GM23248 (cell line): Measurements from ENCODE around the gene MFSD8. TPM values are rescaled to one million over a fixed set of nuclear protein-coding genes. Genes with fewer than 3 reads are reported as not detected.
A peak's percentile ranks its signal among the peaks of the same experiment; 100 is the strongest.

Experiments used
- DNase-seq: peaks from one replicate; pipeline ENCODE4 v3.0.0-alpha.2; 2015
- H2AFZ ChIP-seq: fragments of 200-600 bp; sonication (generic); 2 replicates; pipeline ENCODE4 v1.6.1; 2016; ENCODE audit warnings: antibody characterized with exemption
- H3F3A ChIP-seq: fragments of 200-600 bp; sonication (generic); 2 replicates; pipeline ENCODE4 v1.6.1; 2016; ENCODE audit warnings: mild to moderate bottlenecking, antibody characterized with exemption, mixed run types; ENCODE audit not compliant: insufficient read depth
- H3K27ac ChIP-seq: fragments of 200-600 bp; sonication (generic); 2 replicates; pipeline ENCODE4 v1.5.1; 2016; ENCODE audit warnings: mild to moderate bottlenecking
- H3K27me3 ChIP-seq: fragments of 200-600 bp; sonication (generic); replicated peaks from 2 replicates; pipeline ENCODE4 v1.6.1; 2016; ENCODE audit warnings: mild to moderate bottlenecking; ENCODE audit not compliant: insufficient read depth
- H3K36me3 ChIP-seq: fragments of 200-600 bp; sonication (generic); 2 replicates; pipeline ENCODE4 v1.6.1; 2016; ENCODE audit warnings: low read depth, mild to moderate bottlenecking
- H3K4me1 ChIP-seq: fragments of 200-600 bp; sonication (generic); 2 replicates; pipeline ENCODE4 v1.6.1; 2016; ENCODE audit warnings: mild to moderate bottlenecking; ENCODE audit not compliant: insufficient read depth
- H3K4me2 ChIP-seq: fragments of 200-600 bp; sonication (generic); one replicate; pipeline ENCODE4 v1.6.1; 2016; ENCODE audit warnings: mild to moderate bottlenecking; ENCODE audit not compliant: unreplicated experiment
- H3K4me3 ChIP-seq: fragments of 200-600 bp; sonication (generic); 2 replicates; pipeline ENCODE4 v1.5.1; 2016; ENCODE audit warnings: mild to moderate bottlenecking
- H3K79me2 ChIP-seq: fragments of 200-600 bp; sonication (generic); 2 replicates; pipeline ENCODE4 v1.6.1; 2016; ENCODE audit warnings: mild to moderate bottlenecking; ENCODE audit not compliant: insufficient read depth
- H3K9ac ChIP-seq: fragments of 200-600 bp; sonication (generic); 2 replicates; pipeline ENCODE4 v1.6.1; 2016; ENCODE audit warnings: mild to moderate bottlenecking
- H3K9me2 ChIP-seq: fragments of 200-600 bp; sonication (generic); 2 replicates; pipeline ENCODE4 v1.6.1; 2016; ENCODE audit warnings: mixed run types, mild to moderate bottlenecking, moderate library complexity; ENCODE audit not compliant: insufficient read depth
- H3K9me3 ChIP-seq: fragments of 200-600 bp; sonication (generic); one replicate; pipeline ENCODE4 v1.6.1; 2017; ENCODE audit warnings: low read depth
- H4K20me1 ChIP-seq: fragments of 200-600 bp; sonication (generic); 2 replicates; pipeline ENCODE4 v1.6.0; 2016; ENCODE audit not compliant: insufficient read depth
- EZH2 ChIP-seq: fragments of 200-600 bp; sonication (generic); IDR thresholded peaks from 2 replicates; pipeline ENCODE4 v1.6.1; 2018; ENCODE audit warnings: antibody characterized with exemption, mild to moderate bottlenecking; ENCODE audit not compliant: insufficient read depth, poor library complexity, severe bottlenecking
- EZH2phosphoT487 ChIP-seq: fragments of 200-600 bp; sonication (generic); IDR thresholded peaks from 2 replicates; pipeline ENCODE4 v1.6.1; 2018; ENCODE audit warnings: antibody characterized with exemption, moderate library complexity, mild to moderate bottlenecking, low read depth; ENCODE audit not compliant: insufficient read depth
- WGBS, 2 experiments: methylation state at CpG; one replicate each; pipeline ENCODE4 v1.1.6; 2015 to 2017; ENCODE audit warnings: low lambda C conversion rate in 2 of 2, low coverage in 1 of 2; ENCODE audit errors: missing lambda C conversion rate in 2 of 2; 5-methylcytosine and 5-hydroxymethylcytosine counted together
- in situ Hi-C: fragments of 300-500 bp; cut with MboI; formaldehyde crosslinking; loops from 2 replicates; pipeline ENCODE4 v1.15.0; 2020
- polyA plus RNA-seq: library from polyadenylated mRNA; unstranded; fragments of >200 nt; fragmentation: Nextera tagmentation; extraction: Ambion mirVana; gene quantifications from 2 replicates; pipeline ENCODE4 v1.2.1, GENCODE V29; 2016
- total RNA-seq: library from RNA; depleted of rRNA; stranded (reverse); fragments of >200 nt; shearing (Covaris generic); gene quantifications from 2 replicates; pipeline ENCODE4 v1.2.3, GENCODE V29; 2014

Gene MFSD8
- total and polyA plus RNA-seq, 2 experiments from 2014 or later = 13.7 to 21.8 TPM

DNA sequence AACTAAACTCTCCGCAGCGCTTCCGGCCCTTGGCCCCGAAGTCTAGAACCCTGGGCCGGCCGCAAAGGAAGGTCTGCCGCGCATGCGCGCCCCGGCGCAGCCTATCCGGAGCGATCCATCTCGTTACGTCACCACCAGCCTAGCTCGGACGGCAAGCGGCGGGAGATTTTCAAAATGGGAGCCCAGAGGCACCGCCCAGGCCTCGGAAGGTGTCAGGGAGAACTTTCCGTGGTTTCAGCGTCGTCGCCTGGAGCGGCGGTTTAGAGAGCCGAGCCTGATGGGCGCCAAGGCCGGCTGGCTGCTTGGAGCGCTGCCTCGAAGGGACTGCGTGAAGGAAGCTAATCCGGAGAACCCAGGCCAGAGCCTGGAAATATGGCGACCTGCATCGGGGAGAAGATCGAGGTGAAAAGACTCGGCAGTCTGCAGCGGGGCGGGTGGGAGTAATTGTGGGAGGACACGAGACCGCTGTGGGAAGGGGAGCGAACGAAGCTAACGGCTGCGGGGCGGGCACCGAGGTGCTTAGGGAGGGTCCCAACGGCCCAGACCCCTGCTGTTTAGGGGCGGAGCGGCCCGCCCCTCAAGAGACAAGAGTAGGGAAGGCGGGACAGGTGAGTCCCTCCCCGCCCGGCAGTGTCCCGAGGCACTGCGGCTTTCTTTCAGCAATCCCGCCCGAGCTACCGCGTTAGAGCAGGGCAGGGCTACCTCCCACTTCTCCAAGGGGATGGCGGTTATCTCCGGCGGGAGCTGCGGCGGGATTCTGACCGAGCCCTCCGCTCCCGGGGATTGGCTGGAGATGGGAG, 84.0 kb downstream of the MFSD8 start, which contains the start of gene PLK4:
Gene PLK4 (plus strand): TSS at position 131 of the 800 bp plus-strand sequence. CDS start 242 bp downstream, at position 373.
- Histone ChIP-seq H3K27ac (peak within 1 kb of the TSS; percentile 60), H3K9ac (peak within 1 kb of the TSS; percentile 82), H3K4me1 (0 out of 2 replicates have a peak, but pooled peaks cover 3% of the 10 kb centered on the region), H3K4me2 (peak within 1 kb of the TSS; percentile 91), H3K9me3 (no peaks in the 10 kb centered on the region), H3K79me2 (peaks cover 28% of the 10 kb centered on the region), H3K27me3 (no peaks in the 10 kb centered on the region), H3F3A (no peaks in the 10 kb centered on the region), H3K9me2 (no peaks in the 10 kb centered on the region), H2AFZ (peak within 1 kb of the TSS; percentile 94), H4K20me1 (no peaks in the 10 kb centered on the region), H3K36me3 (no peaks in the 10 kb centered on the region), H3K4me3 (peak within 1 kb of the TSS; percentile 79)
- no peak for TF ChIP-seq EZH2phosphoT487
- no peak for TF ChIP-seq EZH2
- WGBS, 2 experiments = 2 to 3% methylated on average over 52 to 63 of the region's 70 CpGs
- in situ Hi-C loops = no loop called here
- DNase-seq = peak; percentile 99

DNA sequence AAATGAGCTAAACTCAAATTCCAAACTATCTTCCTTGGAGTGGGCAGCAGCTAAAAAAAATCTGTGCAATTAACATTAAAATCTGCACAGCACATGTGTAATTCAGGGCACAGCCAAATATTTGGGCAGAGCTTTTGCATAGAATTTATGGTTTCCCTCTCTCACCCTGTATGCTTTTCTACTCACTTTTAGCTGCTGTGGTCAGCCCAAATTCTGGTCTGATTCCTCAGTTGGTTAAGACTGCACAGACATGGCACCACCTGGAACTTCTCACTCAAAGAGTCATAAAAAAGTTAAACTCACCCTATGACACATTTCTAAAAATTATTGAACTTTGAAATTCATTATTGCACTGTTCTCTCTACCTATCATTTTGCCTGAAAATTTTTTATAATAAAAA, 89.2 kb downstream of the MFSD8 start:
- Histone ChIP-seq H3K4me2 (no peak overlapping the region), H3K4me3 (no peak overlapping the region), H3K36me3 (peaks cover 3% of the 10 kb centered on the region; the same call in 1 of the 2 replicates), H3K9me3 (no peaks in the 10 kb centered on the region), H3K9ac (no peak overlapping the region), H3K79me2 (peaks cover 14% of the 10 kb centered on the region; the same call in 1 of the 2 replicates), H3F3A (no peaks in the 10 kb centered on the region), H3K9me2 (no peaks in the 10 kb centered on the region), H3K27me3 (no peaks in the 10 kb centered on the region), H3K27ac (no peak overlapping the region), H4K20me1 (no peaks in the 10 kb centered on the region), H2AFZ (no peak overlapping the region), H3K4me1 (peaks cover 5% of the 10 kb centered on the region; the same call in 1 of the 2 replicates)
- DNase-seq = no peak
- in situ Hi-C loops = no loop called here
- TF ChIP-seq EZH2 (no peak), EZH2phosphoT487 (no peak)

DNA sequence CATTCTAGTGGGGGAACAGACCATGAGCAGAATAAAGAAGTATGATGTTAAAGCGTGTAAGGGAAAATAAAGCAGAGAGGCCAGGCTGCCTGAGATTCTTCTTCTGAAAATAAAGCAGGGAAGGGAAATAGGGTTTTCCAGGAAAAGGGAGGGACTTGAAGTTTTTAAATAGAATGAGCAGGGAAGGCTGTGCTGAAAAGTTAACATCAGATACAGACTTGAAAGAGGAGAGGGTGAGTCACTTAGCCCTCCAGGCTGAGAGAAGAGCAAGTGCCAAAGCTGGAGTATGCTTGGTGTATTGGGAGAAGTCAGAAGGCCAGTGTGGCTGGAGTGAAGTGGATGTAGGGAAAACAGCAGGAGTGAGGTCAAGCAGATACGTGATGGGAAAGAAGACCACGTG, 94.3 kb downstream of the MFSD8 start:
- H3K4me2 ChIP-seq = peak overlapping the region; percentile 19
- no peaks in the 10 kb centered on the region for H3K9me3 ChIP-seq
- peak; percentile 72 for DNase-seq
- WGBS, 2 experiments = 35 to 37% methylated on average over 3 of the region's 3 CpGs
- H3K9me2 ChIP-seq = no peaks in the 10 kb centered on the region
- in situ Hi-C loops = no loop called here
- no peaks in the 10 kb centered on the region for H4K20me1 ChIP-seq
- H3K27me3 ChIP-seq = no peaks in the 10 kb centered on the region
- peaks cover 3% of the 10 kb centered on the region; the same call in 1 of the 2 replicates for H3K36me3 ChIP-seq
- TF ChIP-seq EZH2phosphoT487 (no peak), EZH2 (no peak)
- 0 out of 2 replicates have a peak overlapping the region, but pooled peaks have one; percentile 13 for H2AFZ ChIP-seq
- H3K4me1 ChIP-seq = peaks cover 17% of the 10 kb centered on the region
- no peak overlapping the region for H3K4me3 ChIP-seq
- no peak overlapping the region for H3K27ac ChIP-seq
- H3K9ac ChIP-seq = no peak overlapping the region
- H3K79me2 ChIP-seq = 0 out of 2 replicates have a peak, but pooled peaks cover 5% of the 10 kb centered on the region
- H3F3A ChIP-seq = 0 out of 2 replicates have a peak, but pooled peaks cover 5% of the 10 kb centered on the region

DNA sequence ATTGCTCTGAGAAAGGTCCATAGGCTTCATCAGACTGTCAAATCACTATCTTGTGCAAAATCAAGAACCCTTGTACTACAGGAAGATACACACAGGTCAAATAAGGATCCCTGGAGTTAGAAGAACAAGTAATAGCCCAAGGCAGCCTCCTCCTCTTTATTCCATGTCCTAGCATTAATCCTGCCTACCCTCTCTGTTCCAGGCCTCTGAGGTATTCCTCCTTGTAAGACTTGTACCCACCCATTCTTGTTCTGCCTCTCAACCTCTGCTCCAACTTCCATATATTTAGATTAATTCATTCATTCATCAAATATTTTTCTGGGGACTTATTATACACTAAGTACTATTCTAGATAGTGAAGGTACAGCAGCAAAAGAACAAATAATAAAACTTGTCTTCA, 94.7 kb downstream of the MFSD8 start:
- Histone ChIP-seq H3K9me3 (no peaks in the 10 kb centered on the region), H3K4me2 (peak overlapping the region; percentile 10), H3K4me3 (no peak overlapping the region), H2AFZ (0 out of 2 replicates have a peak overlapping the region, but pooled peaks have one; percentile 13), H3K27me3 (no peaks in the 10 kb centered on the region), H3K79me2 (0 out of 2 replicates have a peak, but pooled peaks cover 5% of the 10 kb centered on the region), H3K27ac (no peak overlapping the region), H4K20me1 (no peaks in the 10 kb centered on the region), H3K4me1 (peaks cover 17% of the 10 kb centered on the region), H3K9me2 (no peaks in the 10 kb centered on the region), H3K36me3 (peaks cover under 1% of the 10 kb centered on the region; the same call in 1 of the 2 replicates), H3F3A (0 out of 2 replicates have a peak, but pooled peaks cover 5% of the 10 kb centered on the region), H3K9ac (no peak overlapping the region)
- no peak for TF ChIP-seq EZH2
- no peak for TF ChIP-seq EZH2phosphoT487
- in situ Hi-C loops = no loop called here
- DNase-seq = no peak
